Articular chondrocyte of knee joint (primary cell): Measurements from ENCODE around the gene OTUD7B. TPM values are rescaled to one million over a fixed set of nuclear protein-coding genes. Genes with fewer than 3 reads are reported as not detected.

Experiments used
- total RNA-seq: library from RNA; depleted of rRNA; stranded (reverse); fragments of >200 nt; gene quantifications from 2 replicates; pipeline ENCODE4 v1.2.3, GENCODE V29; 2012

Gene OTUD7B
- 23.7 and 28.3 TPM in 2 replicates for total RNA-seq

DNA sequence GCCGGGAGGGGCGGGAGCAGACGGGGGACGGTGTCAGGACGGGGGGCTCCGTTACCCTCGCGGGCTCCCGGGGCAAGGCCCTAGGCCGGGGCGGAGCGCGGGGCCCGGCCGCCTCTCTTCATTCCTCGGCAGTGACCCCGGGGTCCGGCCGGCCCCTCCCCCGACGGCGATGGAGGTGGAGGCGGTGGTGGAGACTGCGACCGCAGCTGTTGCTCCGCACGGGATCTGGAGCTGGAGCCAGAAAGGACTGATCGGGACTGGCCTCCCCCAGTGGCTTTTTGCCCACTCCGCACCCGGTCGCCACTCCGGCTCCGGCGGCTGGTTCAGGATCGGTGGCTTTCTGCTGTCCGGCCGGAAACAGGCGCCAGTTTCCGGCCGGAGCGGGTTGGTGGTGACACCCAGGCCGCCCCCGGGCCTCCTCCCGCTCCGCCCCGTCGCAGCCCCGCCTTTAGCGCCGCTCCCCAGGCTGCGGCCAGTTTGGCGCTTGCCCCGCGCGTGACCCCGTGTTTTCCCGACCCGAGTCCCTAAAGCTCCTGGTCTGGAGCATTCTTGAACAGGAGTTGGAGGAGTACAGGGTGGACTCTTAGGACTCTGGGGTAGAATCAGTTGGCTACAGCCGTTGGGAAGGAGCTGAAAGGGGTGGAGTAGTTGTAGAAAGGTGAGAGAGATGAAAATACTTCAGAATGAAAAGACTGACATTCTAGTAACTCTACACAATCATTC lies at the start of gene OTUD7B:
Gene OTUD7B (minus strand): TSS at position 334 of the 723 bp plus-strand sequence. CDS start 33,216 bp downstream, outside the sequence.

GRCh38 chr1:149936170-149936991 lies 74.1 kb downstream of the OTUD7B start, which contains the start of gene MTMR11:
Gene MTMR11 (minus strand): TSS chr1:149936879. CDS start chr1:149936647, 232 bp downstream.

DNA sequence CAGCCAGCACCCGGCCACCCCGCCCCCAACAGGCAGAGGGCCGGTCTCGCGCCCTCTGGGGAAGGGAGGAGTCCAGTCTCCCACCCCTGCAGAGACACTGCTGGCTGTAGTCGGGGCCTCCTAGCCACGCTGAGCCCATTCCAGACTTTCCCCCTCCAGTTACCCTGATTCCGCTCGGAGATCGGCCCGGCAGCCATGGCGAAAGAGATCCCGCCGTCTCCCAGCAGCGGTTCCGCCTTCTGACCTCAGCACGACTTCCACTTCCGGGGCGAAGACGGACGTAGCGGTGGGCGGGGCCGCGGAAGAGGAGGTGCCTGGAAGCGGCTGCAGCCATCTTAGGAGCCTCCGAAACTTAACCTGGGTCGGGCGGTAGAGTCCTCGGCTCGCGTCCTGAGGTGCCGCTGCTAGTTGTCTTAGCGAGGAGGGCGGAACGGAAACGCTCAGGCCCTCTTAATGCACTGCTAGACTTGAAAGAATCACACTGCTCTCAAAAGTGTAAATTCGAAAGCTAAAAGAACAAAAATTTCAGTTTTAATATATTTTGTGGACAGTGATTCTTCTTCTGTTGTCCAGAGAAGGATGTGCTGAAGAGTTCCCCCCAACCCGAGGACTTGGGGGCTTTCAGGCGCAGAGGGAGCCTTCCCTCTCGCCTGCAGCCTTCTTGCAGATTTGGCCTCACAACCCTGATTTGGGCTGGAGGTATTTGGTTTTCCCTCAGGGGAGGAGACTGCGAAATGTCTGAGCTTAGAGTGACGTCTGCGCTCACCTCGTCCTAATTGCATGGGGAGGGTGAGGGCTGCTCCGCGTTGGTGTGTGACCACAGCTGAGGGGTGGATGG lies 82.7 kb downstream of the OTUD7B start, which contains the start of gene SF3B4:
Gene SF3B4 (minus strand): TSS at position 241 of the 838 bp plus-strand sequence. CDS start 44 bp downstream, at position 197.

DNA sequence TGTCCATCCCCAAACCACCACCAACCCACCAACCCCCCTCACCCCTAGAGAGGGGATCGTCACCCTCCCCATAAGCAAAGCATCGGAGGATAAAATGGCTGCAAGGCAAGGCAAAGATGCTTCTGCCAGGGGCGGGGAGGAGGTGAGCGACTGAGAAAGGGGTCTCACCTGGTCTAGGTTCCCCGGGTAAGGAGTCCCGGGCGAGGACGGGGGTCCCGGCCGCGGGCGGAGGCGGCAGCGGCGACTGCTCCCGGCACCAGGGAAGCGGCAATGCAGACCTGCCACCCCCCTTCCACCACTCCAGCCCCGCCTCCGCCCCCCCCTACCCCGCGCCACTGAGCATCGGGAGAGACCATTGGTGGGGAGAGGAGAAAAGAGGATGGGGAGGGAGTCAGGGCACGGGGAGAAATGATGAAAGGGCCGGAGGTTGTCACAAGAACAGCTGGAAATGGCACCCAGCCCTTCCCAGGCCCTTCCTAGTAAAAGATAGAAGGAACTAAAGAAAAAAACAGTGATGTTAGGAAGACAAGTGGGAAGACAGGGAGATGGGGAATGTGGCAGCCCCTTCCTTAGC lies 92.9 kb downstream of the OTUD7B start, which contains the start of gene SV2A:
Gene SV2A (minus strand): TSS at position 274 of the 574 bp plus-strand sequence. CDS start 4,004 bp downstream, outside the sequence.

GRCh38 chr1:149899460-149900284 lies 110.9 kb downstream of the OTUD7B start, which contains the start of gene BOLA1:
Gene BOLA1 (plus strand): TSS chr1:149899568. CDS start chr1:149900060, 492 bp downstream.

Other genes starting within 250 kb of the OTUD7B start
- gene FCGR1A, start 228.0 kb downstream of the OTUD7B start, total RNA-seq = not detected in 2 replicates
- gene BOLA1, start 111.2 kb downstream of the OTUD7B start, total RNA-seq = 4.2 and 6.4 TPM in 2 replicates
- gene SV2A, start 92.9 kb downstream of the OTUD7B start, total RNA-seq = 9.9 and 17.2 TPM in 2 replicates
- gene SF3B4, start 82.9 kb downstream of the OTUD7B start, total RNA-seq = 16.1 and 18.6 TPM in 2 replicates
- gene MTMR11, start 73.8 kb downstream of the OTUD7B start, total RNA-seq = 14.8 and 18.9 TPM in 2 replicates
- 53.1 and 55.7 TPM in 2 replicates for gene VPS45, start 57.0 kb upstream of the OTUD7B start, total RNA-seq
- 34.6 and 38.8 TPM in 2 replicates for gene PLEKHO1, start 139.2 kb upstream of the OTUD7B start, total RNA-seq
- 31.1 and 35.0 TPM in 2 replicates for gene ANP32E, start 225.4 kb upstream of the OTUD7B start, total RNA-seq
- not detected in 2 replicates for gene CA14, start 247.0 kb upstream of the OTUD7B start, total RNA-seq